ENCODE measurements around the gene LIAS.
A peak's percentile ranks its signal among the peaks of the same experiment; 100 is the strongest.
"Not testable (repeated sequence)": the region's sequence is repeated elsewhere in the genome, so short reads cannot be mapped to it uniquely, and the experiment has no call there.

The LIAS gene

DNA sequence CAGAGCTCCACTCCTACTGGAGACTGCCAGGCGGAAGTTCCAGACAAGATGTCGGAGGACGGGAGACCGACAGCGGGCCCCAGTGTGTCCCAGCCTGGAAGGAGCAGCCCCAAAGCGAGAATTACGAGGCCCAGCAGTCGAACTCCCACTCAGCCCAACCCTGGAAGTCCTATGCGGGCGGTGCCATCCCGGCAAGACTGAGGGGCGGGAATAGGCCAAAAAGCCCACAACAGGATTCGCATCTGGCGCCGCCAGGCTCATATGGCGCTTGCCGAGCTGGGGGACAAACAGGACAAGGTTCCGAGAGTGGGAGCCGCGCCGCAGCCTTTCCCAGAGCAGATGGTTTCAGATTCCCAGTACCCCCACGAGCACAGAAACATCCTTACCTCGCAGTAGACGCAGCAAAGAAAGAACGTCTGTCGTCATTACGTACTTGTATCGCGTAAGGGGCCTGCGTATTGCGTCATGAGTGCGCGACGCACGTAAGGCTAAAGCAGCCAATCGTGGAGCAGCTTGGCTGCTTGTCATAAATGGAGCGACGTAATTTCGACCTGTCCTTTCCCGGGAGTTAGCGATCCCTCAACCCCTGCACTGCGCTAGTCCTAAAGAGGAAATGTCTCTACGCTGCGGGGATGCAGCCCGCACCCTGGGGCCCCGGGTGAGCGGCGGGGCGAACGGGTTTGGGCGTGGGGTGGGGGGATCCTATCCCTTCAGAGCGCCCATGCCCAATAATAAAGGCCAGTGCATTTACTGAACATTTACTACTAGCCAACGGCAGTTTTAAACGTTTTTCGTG, at the start of gene LIAS, which contains the start of gene RPL9:
Gene LIAS, plus strand, starts transcription at position 552 of the 796 bp plus-strand sequence. Its CDS starts 62 bp downstream, at position 614.
Gene RPL9, minus strand, starts transcription at position 418 of the 796 bp plus-strand sequence. CDS start 483 bp downstream, outside the sequence.
- peak; percentile 89 for DNase-seq (ENCODE audit: low read depth)

DNA sequence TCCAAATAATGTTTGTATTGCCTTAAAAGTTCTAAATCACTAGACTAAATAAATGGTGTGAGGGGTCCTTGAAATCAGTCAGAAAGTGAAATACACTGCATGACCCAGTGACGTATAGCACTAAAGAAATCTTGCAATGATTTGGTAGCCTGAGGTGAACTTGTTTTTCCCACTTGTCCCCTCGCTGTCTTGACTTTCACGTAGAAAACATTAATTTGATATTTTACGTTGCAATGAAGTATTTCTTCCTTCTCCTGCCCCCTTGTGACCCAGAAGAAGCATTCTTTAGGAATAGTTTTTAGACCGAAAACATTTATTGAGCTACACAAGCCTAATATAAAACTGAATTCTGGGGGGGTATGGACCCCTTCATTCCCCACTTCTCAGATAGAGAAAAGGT, 48.4 kb upstream of the LIAS start:
- no peak for DNase-seq (ENCODE audit: low read depth)

DNA sequence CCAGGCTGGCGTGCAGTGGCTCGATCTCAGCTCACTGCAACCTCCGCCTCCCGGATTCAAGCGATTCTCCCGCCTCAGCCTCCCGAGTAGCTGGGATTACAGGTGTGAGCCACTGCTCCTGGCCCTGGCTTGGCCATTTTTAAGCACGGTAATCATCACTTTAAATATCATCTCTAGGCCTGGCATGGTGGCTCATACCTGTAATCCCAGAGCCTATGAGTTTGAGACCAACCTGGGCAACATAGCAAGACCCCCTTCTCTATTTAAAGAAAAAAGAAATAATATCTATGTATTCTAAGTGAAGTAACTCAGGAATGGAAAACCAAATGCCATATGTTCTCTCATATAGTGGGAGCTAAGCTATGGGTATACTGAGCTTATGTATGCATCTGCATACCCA, 47.3 kb upstream of the LIAS start:
- not testable (repeated sequence) for DNase-seq (ENCODE audit: low read depth)

DNA sequence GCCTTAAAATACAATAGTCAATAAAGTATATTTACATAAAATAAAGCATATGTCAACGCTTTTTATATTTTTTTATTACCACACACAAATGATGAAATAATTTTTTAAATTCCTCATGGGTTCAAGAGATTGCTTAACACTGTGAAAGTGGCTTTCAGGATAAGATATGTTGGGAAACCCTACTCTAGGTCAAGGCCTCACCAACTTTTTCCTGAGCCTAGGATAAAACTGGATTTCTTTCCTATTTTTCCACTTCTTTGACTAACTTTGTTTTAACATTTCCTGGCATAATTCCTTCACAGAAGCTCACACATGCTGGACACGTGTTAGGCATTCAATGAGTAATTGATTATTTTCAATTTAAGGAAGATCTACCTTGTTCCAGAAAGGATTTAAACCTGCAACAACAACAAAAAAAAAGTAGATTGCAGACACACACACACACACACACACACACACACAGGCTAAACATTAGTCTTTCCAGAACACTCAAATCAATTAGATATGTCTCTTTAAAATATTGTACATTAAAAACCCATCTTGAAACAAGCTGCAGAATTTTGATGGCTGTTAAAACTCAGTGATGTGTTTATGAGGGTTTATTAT, 43.1 kb upstream of the LIAS start:
- DNase-seq (ENCODE audit: low read depth), result no peak

DNA sequence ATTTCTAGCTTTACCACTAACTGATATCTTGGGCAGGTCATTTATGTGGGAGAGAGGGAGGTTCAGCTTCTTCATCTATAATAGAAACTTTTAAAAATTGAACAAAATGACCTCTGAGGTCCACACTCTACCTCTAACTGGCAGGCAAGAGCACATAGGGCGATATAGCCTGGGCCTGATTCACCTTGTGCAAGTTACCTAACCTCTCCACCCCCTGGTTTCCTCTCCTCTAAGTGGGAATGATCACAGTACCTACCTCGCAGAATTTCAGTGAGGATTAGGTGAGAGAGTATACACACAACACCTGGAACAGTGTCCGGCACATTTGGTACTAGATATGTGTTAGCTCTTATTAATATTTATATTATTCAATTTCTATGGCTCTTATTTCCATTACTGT, 36.6 kb upstream of the LIAS start:
- no peak for DNase-seq (ENCODE audit: low read depth)

DNA sequence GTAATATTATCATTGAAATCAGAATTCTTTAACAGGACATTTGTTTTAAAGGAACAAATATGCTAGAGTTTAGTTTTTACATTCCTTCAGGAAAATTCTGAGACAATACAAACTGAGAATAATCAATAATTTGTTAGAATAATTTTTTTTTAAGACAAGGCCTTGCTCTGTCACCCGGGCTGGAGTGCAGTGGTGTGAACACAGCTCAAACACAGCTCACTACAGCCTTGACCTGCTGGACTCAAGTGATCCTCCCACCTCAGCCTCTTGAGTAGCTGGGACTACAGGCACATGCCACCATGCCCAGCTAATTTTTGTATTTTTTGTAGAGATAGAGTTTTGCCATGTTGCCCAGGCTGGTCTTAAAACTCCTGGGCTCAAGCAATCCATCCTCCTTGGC, 33.6 kb upstream of the LIAS start:
- not testable (repeated sequence) for DNase-seq (ENCODE audit: low read depth)

DNA sequence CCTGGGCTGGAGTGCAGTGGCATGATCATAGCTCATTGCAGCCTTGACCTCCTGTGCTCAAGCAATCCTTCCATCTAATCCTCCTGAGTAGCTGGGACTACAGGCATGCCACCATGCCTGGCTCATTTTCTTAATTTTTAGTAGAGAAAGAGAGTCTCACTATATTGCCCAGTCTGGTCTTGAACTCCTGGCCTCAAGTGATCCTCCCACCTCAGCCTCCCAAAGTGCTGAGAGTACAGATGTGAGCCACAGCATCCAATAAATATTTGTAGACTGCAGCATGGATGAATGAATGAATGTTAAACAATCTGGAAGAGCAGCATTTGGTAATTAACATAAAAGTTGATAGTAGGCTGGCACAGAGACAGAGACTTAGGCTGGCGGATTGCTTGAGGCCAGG, 32.1 kb upstream of the LIAS start:
- no peak for DNase-seq (ENCODE audit: low read depth)

DNA sequence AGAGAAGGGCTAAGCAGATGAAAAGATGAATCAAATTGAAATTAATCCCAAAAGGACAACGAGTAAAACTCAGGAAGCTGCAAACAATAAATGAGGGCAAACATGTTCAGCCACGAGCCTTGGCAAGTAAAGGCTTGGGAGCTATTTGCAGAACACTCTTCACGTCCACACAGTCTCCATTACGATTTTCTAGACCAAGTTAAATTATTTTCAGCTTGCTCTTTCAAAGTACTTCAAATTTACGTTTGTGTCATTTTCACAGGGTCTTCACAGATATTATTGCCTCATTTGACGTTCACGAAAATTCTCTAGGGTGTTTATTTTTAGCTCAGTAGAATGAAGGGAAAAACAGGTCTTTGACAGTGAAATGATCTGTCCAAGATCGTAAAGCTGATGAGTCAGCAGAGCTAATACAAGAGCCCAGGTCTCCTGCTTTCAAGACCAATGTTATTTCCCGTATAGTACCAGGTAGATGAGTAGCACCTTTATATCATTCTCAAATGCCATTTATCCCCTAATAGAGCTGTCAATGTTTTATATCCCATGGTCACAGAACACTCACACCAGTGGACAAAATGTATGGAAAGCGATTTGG, 31.2 kb upstream of the LIAS start:
- no peak for DNase-seq (ENCODE audit: low read depth)

DNA sequence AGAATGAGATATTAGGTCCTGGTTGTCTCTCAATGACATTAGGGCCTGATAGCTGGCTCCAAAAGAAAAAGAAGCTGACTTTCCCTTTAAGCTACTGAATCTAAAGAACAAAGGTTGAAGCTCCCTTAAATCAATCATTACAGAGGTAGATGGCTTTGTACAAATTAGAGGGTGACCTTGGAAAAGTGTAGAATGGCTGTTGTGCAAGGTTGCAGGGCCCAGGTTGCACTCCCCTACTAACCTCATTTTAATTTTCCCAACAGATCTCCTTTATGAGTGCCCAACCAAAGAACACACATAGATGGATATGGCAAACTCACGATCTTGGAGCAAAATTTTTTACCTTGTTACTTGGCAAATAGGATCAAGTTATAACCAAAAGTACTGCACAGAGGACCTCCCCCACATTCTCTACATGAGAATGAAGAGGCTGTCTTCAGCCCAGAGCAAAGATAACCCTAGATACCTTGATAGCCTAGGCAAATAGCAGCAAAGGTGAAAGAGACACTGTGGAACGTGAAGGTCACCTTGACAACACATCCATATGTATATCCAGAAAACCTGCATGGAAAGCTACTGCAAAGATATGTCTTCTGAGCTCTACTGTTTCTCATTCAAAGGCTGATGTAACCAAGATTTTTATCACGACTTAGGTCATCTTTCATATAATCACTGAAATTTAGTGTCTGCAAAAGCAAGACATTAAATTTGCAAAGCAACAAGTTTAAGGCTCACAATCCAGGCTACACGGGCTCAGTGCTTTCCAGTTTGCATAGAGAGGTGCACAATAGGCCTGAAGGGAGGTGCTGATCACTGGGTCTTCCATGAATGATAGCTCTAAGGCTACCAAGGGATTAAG, 29.2 kb upstream of the LIAS start:
- no peak for DNase-seq (ENCODE audit: low read depth)

DNA sequence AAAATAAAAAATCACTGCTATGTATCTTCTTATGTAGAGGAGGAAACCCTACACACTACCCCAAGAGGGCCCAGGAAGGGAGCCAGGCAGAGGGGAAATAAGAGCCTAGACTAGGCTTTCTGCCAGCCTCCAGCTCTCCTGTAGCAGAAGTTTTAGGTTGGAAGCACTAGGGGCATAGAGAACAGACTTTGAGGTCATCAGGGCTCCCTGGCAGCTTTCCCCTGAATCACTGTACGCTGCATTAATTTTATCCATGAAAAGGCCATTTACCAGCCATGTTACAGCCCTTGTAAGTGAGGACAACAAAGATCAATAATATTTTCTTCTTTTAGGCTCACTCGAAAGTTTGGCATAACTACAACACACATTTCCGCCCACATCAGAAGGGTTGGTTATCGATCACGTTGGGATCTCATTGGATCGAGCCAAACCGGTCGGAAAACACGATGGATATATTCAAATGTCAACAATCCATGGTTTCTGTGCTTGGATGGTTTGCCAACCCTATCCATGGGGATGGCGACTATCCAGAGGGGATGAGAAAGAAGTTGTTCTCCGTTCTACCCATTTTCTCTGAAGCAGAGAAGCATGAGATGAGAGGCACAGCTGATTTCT, 24.9 kb upstream of the LIAS start:
- no peak for DNase-seq (ENCODE audit: low read depth)

DNA sequence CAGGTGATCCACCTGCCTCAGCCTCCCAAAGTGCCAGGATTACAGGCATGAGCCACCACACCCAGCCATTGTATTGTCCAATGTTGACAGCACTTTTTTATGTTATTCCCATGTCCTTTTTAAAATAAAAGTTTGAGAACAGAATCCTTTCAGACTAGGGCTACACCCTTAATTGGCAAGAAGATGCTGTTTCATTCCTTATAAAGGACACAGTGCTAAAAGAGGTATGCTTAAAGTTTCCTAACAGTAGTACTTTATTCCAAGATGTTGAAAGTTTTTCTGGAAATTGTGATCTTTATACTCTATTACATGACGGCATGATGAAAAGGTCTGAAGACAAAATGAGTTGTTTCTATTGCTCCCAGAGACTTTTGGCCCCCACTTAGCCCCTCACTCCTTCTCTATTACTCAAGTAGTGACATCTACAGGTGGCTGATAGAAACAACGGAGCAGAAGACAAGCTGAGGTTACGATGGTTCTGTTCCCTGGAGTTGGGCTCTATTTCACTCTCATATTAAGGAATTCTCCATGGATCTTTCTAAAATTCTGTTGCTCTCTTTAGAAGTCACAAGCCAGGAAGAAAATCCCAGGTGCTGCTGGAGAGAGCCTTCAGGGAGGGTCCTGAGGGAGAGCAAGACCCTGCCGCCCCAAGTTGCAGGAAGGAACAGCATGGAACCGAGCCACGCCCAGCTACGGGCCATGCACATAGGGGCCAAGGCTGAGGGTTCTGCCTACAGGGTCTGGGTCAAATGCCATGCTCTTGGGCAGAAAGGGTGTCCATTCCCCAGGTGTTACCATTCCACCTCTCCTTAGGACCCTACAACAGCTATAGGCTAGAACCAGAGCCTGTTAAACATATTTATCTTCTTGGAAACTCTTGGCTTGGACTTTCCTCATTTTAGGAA, 22.9 kb upstream of the LIAS start:
- DNase-seq (ENCODE audit: low read depth), result no peak

DNA sequence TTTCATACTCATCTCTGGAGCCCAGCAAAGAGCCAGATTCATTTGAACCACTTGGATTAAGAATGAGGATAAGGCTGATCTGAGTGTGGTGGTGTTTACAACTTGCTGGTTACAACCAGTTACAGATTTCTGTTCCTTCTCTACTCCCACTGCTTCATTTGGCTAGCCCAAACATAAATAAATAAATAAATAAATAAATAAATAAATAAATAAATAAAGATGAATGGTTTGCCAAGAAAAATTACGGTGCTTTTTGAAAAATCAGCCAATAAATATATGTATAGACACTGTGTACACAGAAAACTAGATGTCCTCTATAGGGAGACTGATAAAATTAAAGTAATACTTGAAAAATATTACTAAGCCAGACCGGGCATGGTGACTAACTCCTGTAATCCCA, 17.3 kb upstream of the LIAS start:
- no peak for DNase-seq (ENCODE audit: low read depth)

DNA sequence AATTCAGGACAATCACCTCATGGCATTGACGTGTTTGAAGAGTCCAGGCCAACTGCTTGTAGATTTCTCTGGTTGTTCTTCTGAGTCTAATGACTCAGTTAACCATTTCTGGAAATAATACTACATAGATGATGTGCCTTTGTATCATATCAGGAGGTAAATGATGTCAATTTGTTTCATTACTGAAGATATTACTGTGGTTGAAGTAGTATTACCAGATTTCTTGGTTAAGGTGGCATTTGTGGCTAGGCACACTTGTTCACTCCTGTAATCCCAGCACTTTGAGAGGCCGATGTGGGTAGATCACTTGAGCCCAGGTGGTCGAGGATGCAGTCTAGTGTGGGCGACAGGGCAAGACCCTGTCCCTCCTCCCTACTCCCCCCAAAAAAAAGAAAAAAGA, 15.9 kb upstream of the LIAS start:
- no peak for DNase-seq (ENCODE audit: low read depth)

DNA sequence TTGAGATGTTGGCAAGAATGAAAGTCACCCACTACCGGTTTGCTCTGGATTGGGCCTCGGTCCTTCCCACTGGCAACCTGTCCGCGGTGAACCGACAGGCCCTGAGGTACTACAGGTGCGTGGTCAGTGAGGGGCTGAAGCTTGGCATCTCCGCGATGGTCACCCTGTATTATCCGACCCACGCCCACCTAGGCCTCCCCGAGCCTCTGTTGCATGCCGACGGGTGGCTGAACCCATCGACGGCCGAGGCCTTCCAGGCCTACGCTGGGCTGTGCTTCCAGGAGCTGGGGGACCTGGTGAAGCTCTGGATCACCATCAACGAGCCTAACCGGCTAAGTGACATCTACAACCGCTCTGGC, 12.4 kb upstream of the LIAS start:
- DNase-seq (ENCODE audit: low read depth), result no peak

DNA sequence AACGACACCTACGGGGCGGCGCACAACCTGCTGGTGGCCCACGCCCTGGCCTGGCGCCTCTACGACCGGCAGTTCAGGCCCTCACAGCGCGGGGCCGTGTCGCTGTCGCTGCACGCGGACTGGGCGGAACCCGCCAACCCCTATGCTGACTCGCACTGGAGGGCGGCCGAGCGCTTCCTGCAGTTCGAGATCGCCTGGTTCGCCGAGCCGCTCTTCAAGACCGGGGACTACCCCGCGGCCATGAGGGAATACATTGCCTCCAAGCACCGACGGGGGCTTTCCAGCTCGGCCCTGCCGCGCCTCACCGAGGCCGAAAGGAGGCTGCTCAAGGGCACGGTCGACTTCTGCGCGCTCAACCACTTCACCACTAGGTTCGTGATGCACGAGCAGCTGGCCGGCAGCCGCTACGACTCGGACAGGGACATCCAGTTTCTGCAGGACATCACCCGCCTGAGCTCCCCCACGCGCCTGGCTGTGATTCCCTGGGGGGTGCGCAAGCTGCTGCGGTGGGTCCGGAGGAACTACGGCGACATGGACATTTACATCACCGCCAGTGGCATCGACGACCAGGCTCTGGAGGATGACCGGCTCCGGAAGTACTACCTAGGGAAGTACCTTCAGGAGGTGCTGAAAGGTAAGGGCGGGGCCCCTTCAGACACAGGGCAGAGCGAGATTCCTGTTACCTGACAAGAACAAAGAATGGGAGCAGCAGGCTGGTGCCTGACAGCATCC, 11.8 kb upstream of the LIAS start:
- DNase-seq (ENCODE audit: low read depth), result peak; percentile 47

DNA sequence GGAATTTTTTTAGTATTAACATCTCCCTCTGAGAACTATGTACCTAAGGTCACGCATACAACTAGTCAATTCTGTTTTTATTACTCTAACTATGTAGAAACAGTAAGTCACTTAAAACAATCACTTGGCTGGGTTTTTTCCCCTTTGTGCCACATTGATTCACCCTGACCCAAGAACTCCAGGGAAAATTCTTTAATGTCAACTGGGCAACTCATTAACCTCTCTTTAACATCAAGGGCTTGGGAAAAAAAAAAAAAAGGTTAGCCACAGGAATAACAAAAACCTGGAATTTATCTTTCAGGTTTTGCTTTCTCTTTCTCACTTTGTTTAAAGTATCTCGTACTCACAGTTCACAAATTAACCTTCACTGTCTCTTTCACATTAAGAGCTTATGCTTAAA, 8.2 kb upstream of the LIAS start:
- no peak for DNase-seq (ENCODE audit: low read depth)

DNA sequence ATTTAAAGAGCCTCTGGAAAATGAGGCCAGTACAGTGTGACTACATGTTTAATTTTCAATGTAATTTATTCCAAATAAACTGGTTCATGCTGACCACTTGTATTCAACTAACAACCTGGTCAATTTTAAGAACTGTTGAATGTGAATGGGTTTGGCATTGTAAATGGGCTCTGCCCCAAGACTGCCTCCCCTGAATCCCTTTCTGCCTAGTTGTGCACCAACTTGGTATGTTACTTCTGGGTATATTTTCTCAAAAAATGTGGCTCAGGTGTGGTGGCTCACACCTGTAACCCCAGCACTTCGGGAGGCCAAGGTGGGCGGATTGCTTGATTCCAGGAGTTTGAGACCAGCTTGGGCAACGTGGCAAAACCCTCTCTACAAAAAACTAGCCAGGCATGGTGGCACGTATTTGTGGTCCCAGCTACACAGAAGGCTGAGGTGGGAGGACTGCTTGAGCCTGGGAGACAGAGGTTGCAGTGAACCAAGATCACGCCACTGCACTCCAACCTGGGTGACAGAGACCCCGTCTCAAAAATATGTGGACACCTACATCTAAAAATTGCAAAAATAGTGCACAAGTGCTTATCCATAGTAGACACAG, 7.3 kb upstream of the LIAS start:
- DNase-seq (ENCODE audit: low read depth), result no peak

DNA sequence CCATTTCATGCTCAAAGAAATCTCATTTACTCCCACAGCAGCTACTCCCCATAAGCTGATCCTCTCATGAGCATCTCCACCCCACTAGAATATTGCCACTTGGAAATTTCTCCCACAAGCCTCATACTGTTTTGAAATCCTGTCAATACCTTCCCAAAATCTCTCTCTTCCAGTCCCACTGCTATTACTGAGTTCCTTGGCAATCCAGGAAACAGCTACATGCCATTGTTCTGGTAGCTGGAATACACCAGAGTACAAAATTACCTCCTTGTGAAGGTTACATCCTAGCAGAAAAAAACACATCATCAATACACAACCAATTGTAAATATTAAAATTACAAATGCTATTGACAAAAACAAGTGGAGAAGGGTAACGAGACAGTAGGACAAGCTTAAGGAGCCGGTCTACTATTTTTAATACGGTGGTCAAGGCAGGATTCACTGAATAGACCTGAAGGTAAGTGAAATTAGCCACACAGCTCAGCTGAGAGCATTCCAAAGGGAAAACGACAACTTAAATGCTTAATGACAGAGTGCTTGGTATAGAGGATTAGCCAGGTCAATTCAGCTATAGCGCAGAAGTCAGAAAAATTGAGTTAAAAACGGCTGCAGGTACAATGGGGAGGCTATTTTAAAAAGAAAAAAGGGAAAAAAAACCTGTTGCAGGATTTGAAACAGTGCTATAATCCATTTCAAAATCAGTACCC, 6.5 kb upstream of the LIAS start:
- no peak for DNase-seq (ENCODE audit: low read depth)
